Erythroblast (primary cell): ENCODE measurements around the gene IGF2BP1.
"Not testable (repeated sequence)": the region's sequence is repeated elsewhere in the genome, so short reads cannot be mapped to it uniquely, and the experiment has no call there.

Source experiments
- GATA1 ChIP-seq: IDR thresholded peaks from 2 replicates; pipeline ENCODE4 v1.6.1; 2011; ENCODE audit warnings: low read depth, mild to moderate bottlenecking, control low read depth, low read length, moderate library complexity
- POLR2A ChIP-seq: IDR thresholded peaks from 2 replicates; pipeline ENCODE4 v1.6.1; 2011; ENCODE audit warnings: mild to moderate bottlenecking, low read length

- not testable (repeated sequence) for TF ChIP-seq POLR2A, GATA1
Observed at GRCh38 chr17:49026447-49026846, 29.3 kb downstream of the IGF2BP1 start.
